GM20431 (cell line): ENCODE data around the gene TMTC2.

Experiments used
- in situ Hi-C: fragments of 300-500 bp; cut with MseI, MboI; formaldehyde crosslinking; loops from one replicate; pipeline ENCODE4 v1.15.0; 2020; ENCODE audit warnings: low sequenced_read_pairs; ENCODE audit not compliant: unreplicated experiment

The TMTC2 gene

DNA sequence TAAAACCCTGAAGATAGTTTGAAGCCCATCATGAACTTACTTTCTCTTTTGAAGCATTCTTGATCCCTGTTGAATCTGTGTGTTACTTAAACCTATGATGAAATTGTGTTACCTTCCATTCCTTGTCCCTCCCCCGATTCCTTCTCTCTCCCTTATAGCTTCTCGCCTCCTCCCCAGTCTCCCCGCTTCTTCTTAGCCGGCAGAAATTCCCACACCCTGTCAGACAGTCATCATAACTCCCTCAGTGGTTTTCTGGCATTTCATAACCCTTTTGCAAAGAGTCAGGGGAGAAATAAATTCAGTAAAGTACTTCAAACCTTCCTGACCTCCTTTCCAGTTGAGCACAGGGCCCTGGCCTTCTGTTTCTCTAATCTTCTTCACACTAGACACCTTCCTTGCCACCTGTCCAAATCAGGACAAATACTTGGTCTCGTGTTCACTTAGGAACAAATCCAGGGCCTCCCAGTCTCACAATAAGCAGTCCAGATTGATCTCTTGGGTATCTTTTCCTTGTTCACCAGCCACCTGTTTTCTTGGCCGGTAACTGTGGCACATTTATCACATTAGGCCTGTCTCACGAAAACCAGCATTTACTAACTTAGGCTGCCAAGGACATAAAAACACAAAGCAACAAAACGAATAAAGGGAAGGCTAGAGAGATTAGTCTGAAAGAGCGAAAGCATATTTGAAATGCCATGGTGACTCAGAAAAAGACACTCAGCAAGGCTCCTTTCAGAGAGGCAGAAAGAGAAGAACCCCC is 355.9 kb downstream of the TMTC2 start:
- in situ Hi-C loops, result no loop called here

DNA sequence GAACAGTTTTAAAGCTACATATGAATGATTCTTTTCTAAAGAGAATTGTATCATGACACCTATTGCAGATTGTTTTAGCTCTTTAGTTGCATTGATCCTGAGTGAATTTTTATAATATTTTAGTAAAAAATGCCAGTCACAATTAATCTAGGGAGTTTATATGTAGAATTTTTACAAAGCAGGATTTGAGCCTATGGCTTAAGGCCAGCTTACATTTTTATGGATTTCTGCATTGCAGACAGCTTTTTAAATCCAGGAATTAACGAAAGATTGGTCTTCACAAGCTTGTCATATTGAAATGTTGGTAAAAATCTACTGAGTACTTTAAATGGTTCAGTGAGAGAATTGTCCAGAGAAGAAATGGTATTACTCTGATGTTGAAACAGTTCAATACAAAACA is 358.0 kb downstream of the TMTC2 start:
- in situ Hi-C loops, result no loop called here

GRCh38 chr12:83046019-83046418 is 359.3 kb downstream of the TMTC2 start:
- in situ Hi-C loops, result no loop called here

- in situ Hi-C loops, result no loop called here
Observed at GRCh38 chr12:83049306-83049705, 362.6 kb downstream of the TMTC2 start.

DNA sequence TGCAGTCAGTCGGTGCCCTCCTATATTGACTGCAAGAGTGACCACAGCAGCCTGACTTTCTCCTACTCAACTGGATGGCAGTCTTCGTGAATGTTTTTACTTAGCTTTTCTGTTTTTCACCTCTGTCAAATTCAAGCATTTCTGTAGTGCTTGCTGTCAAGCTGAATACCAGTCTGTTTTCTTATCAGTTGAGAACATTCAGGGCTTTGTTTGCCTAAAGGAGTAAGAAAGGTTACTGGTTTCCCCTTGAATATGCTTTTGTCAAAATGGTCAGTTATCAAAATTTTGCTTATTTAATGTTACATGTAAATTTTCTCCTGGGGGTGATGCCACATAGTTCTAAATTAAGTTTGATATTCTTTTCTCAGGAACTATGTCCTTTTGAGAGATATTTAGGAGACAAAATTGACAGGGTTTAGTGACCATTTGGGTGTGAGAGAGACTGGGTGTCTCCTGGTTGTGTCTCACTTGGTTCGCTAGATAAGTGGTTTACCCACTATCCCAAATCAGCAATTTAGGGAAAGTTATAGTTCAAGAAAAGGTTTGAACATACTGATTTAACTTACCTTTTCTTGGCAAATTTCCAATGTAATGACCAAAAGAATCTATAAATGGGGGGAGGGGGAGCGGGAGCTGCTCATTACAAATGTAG is 366.3 kb downstream of the TMTC2 start:
- in situ Hi-C loops, result no loop called here

GRCh38 chr12:83057436-83057835 is 370.7 kb downstream of the TMTC2 start:
- in situ Hi-C loops, result no loop called here

- in situ Hi-C loops, result no loop called here
Observed at GRCh38 chr12:83059107-83059506, 372.4 kb downstream of the TMTC2 start.

GRCh38 chr12:83065562-83065961 is 378.9 kb downstream of the TMTC2 start:
- in situ Hi-C loops, result no loop called here

- in situ Hi-C loops, result no loop called here
Observed at GRCh38 chr12:83067981-83068380, 381.3 kb downstream of the TMTC2 start.

GRCh38 chr12:83074358-83074894 is 387.7 kb downstream of the TMTC2 start:
- in situ Hi-C loops, result no loop called here

GRCh38 chr12:83075471-83075870 is 388.8 kb downstream of the TMTC2 start:
- in situ Hi-C loops, result no loop called here

- in situ Hi-C loops, result no loop called here
Observed at GRCh38 chr12:83077041-83077440, 390.3 kb downstream of the TMTC2 start.

GRCh38 chr12:83082690-83083276 is 396.1 kb downstream of the TMTC2 start:
- in situ Hi-C loops, result no loop called here

- in situ Hi-C loops, result no loop called here
Observed at GRCh38 chr12:83083616-83084015, 396.9 kb downstream of the TMTC2 start.

- in situ Hi-C loops, result no loop called here
Observed at GRCh38 chr12:83084516-83085234, 398.0 kb downstream of the TMTC2 start.

- in situ Hi-C loops, result no loop called here
Observed at GRCh38 chr12:83086023-83086422, 399.3 kb downstream of the TMTC2 start.

GRCh38 chr12:83089575-83089974 is 402.9 kb downstream of the TMTC2 start:
- in situ Hi-C loops, result no loop called here

DNA sequence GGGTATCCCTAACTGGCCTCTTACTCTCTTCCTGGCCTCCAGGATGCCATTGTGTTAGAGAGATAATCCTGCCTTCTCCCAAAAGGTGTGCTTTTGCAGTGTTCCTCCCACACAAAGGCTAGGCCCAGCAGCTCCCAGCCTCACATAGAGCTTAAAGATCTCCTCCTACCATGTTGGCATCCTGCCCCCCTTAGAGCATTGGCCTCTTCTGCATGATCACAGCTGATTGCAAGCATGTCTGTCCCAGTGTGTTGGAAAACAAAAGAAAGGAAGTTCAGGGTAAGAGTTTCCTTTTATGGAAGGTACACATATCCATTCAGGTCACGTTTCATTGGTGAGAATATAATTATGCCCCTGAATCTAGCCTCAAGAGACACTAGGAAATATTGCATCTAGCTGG is 405.4 kb downstream of the TMTC2 start:
- in situ Hi-C loops, result no loop called here

GRCh38 chr12:83092606-83093005 is 405.9 kb downstream of the TMTC2 start:
- in situ Hi-C loops, result no loop called here

- in situ Hi-C loops, result no loop called here
Observed at GRCh38 chr12:83093426-83093825, 406.7 kb downstream of the TMTC2 start.
